ENCODE measurements around the gene TMEM256.

Gene TMEM256

GRCh38 chr17:7428557-7428956 is 24.7 kb upstream of the TMEM256 start, which contains the start of gene SPEM3:
TSS of gene SPEM3 (plus strand) at chr17:7428857. CDS start at chr17:7428903, 46 bp downstream.
- no peak within 1 kb of the TSS for H3K4me3 ChIP-seq (ENCODE audit: low read length)
- no peak for DNase-seq (ENCODE audit: low read depth)
- TF ChIP-seq CTCF (IDR thresholded peaks at IDR 0.05; ENCODE audit: insufficient read depth, low read depth, low read length, missing control alignments) = no peak

- no peak for TF ChIP-seq CTCF (IDR thresholded peaks at IDR 0.05; ENCODE audit: insufficient read depth, low read depth, low read length, missing control alignments)
- no peak for DNase-seq (ENCODE audit: low read depth)
- H3K4me3 ChIP-seq (ENCODE audit: low read length) = no peak overlapping the region
These were observed 23.7 kb upstream of the TMEM256 start for GRCh38 chr17:7427549-7427948.

GRCh38 chr17:7426896-7427489 is 23.1 kb upstream of the TMEM256 start:
- TF ChIP-seq CTCF (IDR thresholded peaks at IDR 0.05; ENCODE audit: insufficient read depth, low read depth, low read length, missing control alignments) = no peak
- DNase-seq (ENCODE audit: low read depth) = no peak
- H3K4me3 ChIP-seq (ENCODE audit: low read length) = no peak overlapping the region

GRCh38 chr17:7426203-7426863 is 22.4 kb upstream of the TMEM256 start:
- H3K4me3 ChIP-seq (ENCODE audit: low read length) = no peak overlapping the region
- no peak for TF ChIP-seq CTCF (IDR thresholded peaks at IDR 0.05; ENCODE audit: insufficient read depth, low read depth, low read length, missing control alignments)
- no peak for DNase-seq (ENCODE audit: low read depth)

GRCh38 chr17:7425756-7426155 is 21.9 kb upstream of the TMEM256 start:
- no peak overlapping the region for H3K4me3 ChIP-seq (ENCODE audit: low read length)
- no peak for TF ChIP-seq CTCF (IDR thresholded peaks at IDR 0.05; ENCODE audit: insufficient read depth, low read depth, low read length, missing control alignments)
- no peak for DNase-seq (ENCODE audit: low read depth)

- H3K4me3 ChIP-seq (ENCODE audit: low read length) = no peak within 1 kb of the TSS
- no peak for TF ChIP-seq CTCF (IDR thresholded peaks at IDR 0.05; ENCODE audit: insufficient read depth, low read depth, low read length, missing control alignments)
These were observed 21.4 kb upstream of the TMEM256 start, which contains the start of gene SPEM2 for GRCh38 chr17:7425316-7425715. TSS of gene SPEM2 (plus strand) at chr17:7425616. CDS start at chr17:7425689, 73 bp downstream.

More at GRCh38 chr17:7425316-7425715, 21.4 kb upstream of the TMEM256 start, which contains the start of gene SPEM2:
- DNase-seq (ENCODE audit: low read depth) = no peak

Measured in epithelial cell of esophagus (primary cell).